ENCODE measurements around the gene CNN2.

DNA sequence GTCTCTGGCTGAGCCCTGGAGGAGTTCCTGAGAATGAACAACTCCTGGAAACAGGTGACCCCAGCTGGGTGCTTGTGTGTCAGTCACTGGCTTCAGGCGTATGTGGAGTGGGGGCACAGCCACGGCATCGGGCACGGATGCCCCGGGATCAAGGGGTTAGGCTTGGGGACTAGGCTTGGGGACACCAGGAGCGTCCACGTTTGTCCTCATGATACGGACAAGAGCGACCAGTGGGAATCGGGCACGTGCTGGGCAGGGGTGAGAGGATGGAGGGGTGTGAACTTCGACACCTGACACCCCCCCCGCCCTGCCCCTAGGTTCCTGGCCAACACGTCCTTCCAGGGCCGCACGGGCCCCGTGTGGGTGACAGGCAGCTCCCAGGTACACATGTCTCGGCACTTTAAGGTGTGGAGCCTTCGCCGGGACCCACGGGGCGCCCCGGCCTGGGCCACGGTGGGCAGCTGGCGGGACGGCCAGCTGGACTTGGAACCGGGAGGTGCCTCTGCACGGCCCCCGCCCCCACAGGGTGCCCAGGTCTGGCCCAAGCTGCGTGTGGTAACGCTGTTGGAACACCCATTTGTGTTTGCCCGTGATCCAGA lies 22.1 kb upstream of the CNN2 start:
- TF ChIP-seq, protein P1, sequence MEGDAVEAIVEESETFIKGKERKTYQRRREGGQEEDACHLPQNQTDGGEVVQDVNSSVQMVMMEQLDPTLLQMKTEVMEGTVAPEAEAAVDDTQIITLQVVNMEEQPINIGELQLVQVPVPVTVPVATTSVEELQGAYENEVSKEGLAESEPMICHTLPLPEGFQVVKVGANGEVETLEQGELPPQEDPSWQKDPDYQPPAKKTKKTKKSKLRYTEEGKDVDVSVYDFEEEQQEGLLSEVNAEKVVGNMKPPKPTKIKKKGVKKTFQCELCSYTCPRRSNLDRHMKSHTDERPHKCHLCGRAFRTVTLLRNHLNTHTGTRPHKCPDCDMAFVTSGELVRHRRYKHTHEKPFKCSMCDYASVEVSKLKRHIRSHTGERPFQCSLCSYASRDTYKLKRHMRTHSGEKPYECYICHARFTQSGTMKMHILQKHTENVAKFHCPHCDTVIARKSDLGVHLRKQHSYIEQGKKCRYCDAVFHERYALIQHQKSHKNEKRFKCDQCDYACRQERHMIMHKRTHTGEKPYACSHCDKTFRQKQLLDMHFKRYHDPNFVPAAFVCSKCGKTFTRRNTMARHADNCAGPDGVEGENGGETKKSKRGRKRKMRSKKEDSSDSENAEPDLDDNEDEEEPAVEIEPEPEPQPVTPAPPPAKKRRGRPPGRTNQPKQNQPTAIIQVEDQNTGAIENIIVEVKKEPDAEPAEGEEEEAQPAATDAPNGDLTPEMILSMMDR (IDR thresholded peaks at IDR 0.05) = no peak
- TF ChIP-seq POLR2A (IDR thresholded peaks at IDR 0.05) = no peak

Data from thyroid gland (tissue), 4 donors.